Body of pancreas (tissue), 4 donors: ENCODE data around the gene ABCD3. TPM values are rescaled to one million over a fixed set of nuclear protein-coding genes. Genes with fewer than 3 reads are reported as not detected.

Experiments used
- ATAC-seq: fragments of 150-250 bp; one replicate; pipeline ENCODE4 v1.9.1; 2016
- DNase-seq, 4 donors: peaks; one replicate each; pipeline ENCODE4 v3.0.0-alpha.2; 2019
- H3K27ac ChIP-seq, 4 donors: fragments of 200-600 bp; sonication (generic); 1 replicate in 3 of 4; 2 replicates in 1 of 4; pipeline versions ENCODE4 v1.5.1 to v1.6.1; 2016 to 2019; ENCODE audit warnings: mild to moderate bottlenecking in 1 of 4, mixed read lengths in 1 of 4, moderate library complexity in 1 of 4
- H3K27me3 ChIP-seq, 2 donors: fragments of 200-600 bp; sonication (generic); one replicate each; pipeline ENCODE4 v1.6.0; 2016; ENCODE audit warnings: mild to moderate bottlenecking in 1 of 2
- H3K36me3 ChIP-seq, 2 donors: fragments of 200-600 bp; sonication (generic); replicated peaks in 1 of 2; 2 replicates each; pipeline ENCODE4 v1.5.1; 2016; ENCODE audit warnings: low read depth in 2 of 2; ENCODE audit not compliant: insufficient read depth in 1 of 2
- H3K4me1 ChIP-seq: fragments of 200-600 bp; sonication (generic); one replicate; pipeline ENCODE4 v1.6.0; 2016
- H3K4me3 ChIP-seq, 2 donors: fragments of 200-600 bp; sonication (generic); 1 replicate in 1 of 2; 2 replicates in 1 of 2; pipeline ENCODE4 v1.5.1; 2016 to 2019
- H3K9me3 ChIP-seq, 3 donors: fragments of 200-600 bp; sonication (generic); 1 replicate in 2 of 3; 2 replicates in 1 of 3; pipeline ENCODE4 v1.5.1; 2016
- CTCF ChIP-seq, 7 experiments: fragments of 450-650 bp in 4 of 7; fragments of 200-600 bp in 3 of 7; sonication (generic) in 3 of 7; IDR thresholded peaks; one replicate each; pipeline ENCODE4 v1.5.1; 2016 to 2019; ENCODE audit warnings: antibody characterized with exemption in 7 of 7
- POLR2A ChIP-seq, 3 donors: fragments of 450-650 bp; IDR thresholded peaks; one replicate each; pipeline ENCODE4 v1.6.1; 2016; ENCODE audit warnings: antibody characterized with exemption in 3 of 3, mild to moderate bottlenecking in 2 of 3
- WGBS, 2 donors: methylation state at CpG; one replicate each; pipeline ENCODE4 v1.1.5; 2017; 5-methylcytosine and 5-hydroxymethylcytosine counted together
- intact Hi-C: fragments of 100-400 bp; cut with DNase I; formaldehyde crosslinking; loops from one replicate; pipeline ENCODE4 v1.15.1; 2023
- total RNA-seq, 2 donors: library from RNA; depleted of rRNA; stranded (reverse); fragments of >200 nt; gene quantifications; one replicate each; pipeline ENCODE4 v1.1.0, GENCODE V29; 2016

Gene ABCD3
- total RNA-seq, 2 donors from 2014 or later = 27.4 to 29.8 TPM

GRCh38 chr1:94383966-94384408 is 34.2 kb upstream of the ABCD3 start:
- H3K27me3 ChIP-seq = no peaks in the 10 kb centered on the region
- no peaks in the 10 kb centered on the region for H3K9me3 ChIP-seq
- peak; percentile 52 to 87 (median 65) for DNase-seq
- WGBS, 2 donors = 11% methylated on average over 4 of the region's 4 CpGs
- peak; percentile 96 for ATAC-seq
- peak overlapping the region; percentile 85 to 95 (median 91) for H3K27ac ChIP-seq
- intact Hi-C loops = no loop called here
- TF ChIP-seq CTCF (IDR thresholded peaks at IDR 0.05) = no peak
- peak in 2 of 3 donors; percentile 40 to 51 for TF ChIP-seq POLR2A (IDR thresholded peaks at IDR 0.05)
- H3K4me3 ChIP-seq = no peak overlapping the region
- no peaks in the 10 kb centered on the region for H3K36me3 ChIP-seq
- peaks cover 69% of the 10 kb centered on the region for H3K4me1 ChIP-seq

GRCh38 chr1:94384485-94385265 is 33.5 kb upstream of the ABCD3 start:
- Histone ChIP-seq H3K4me1 (peaks cover 62% of the 10 kb centered on the region), H3K4me3 (no peak overlapping the region), H3K27ac (peak overlapping the region; percentile 85 to 95 (median 91)), H3K27me3 (no peaks in the 10 kb centered on the region), H3K36me3 (no peaks in the 10 kb centered on the region), H3K9me3 (no peaks in the 10 kb centered on the region)
- ATAC-seq (peak; percentile 47), DNase-seq (peak; percentile 22 to 47 (median 30))
- intact Hi-C loops = no loop called here
- WGBS, 2 donors = 14 to 18% methylated on average over 4 of the region's 4 CpGs
- TF ChIP-seq POLR2A (IDR thresholded peaks at IDR 0.05) (no peak), CTCF (IDR thresholded peaks at IDR 0.05) (no peak)

GRCh38 chr1:94385308-94385929 is 32.8 kb upstream of the ABCD3 start:
- Histone ChIP-seq H3K36me3 (no peaks in the 10 kb centered on the region), H3K9me3 (no peaks in the 10 kb centered on the region), H3K27ac (peak overlapping the region; percentile 85 to 95 (median 91)), H3K4me3 (no peak overlapping the region), H3K27me3 (no peaks in the 10 kb centered on the region), H3K4me1 (peaks cover 58% of the 10 kb centered on the region)
- WGBS, 2 donors = 34 to 60% methylated on average over 2 of the region's 2 CpGs
- intact Hi-C loops = no loop called here
- TF ChIP-seq POLR2A (IDR thresholded peaks at IDR 0.05) = no peak
- TF ChIP-seq CTCF (IDR thresholded peaks at IDR 0.05) = no peak
- DNase-seq = peak in 1 of 4 donors; percentile 13
- no peak for ATAC-seq

- Histone ChIP-seq H3K4me3 (no peak overlapping the region), H3K27me3 (no peaks in the 10 kb centered on the region), H3K36me3 (no peaks in the 10 kb centered on the region), H3K4me1 (peaks cover 23% of the 10 kb centered on the region), H3K27ac (no peak overlapping the region), H3K9me3 (no peaks in the 10 kb centered on the region)
- 72 to 82% methylated on average over 4 of the region's 4 CpGs for WGBS, 2 donors
- ATAC-seq (no peak), DNase-seq (no peak)
- TF ChIP-seq CTCF (IDR thresholded peaks at IDR 0.05) (no peak), POLR2A (IDR thresholded peaks at IDR 0.05) (no peak)
- intact Hi-C loops = no loop called here
These were observed 28.9 kb upstream of the ABCD3 start for GRCh38 chr1:94389298-94389697.
